ENCODE data around the gene FAM32A. TPM values are rescaled to one million over a fixed set of nuclear protein-coding genes. Genes with fewer than 3 reads are reported as not detected.

FAM32A gene
- total and polyA plus RNA-seq, 8 donors = 14.8 to 48.6 (median 24.1) TPM

DNA sequence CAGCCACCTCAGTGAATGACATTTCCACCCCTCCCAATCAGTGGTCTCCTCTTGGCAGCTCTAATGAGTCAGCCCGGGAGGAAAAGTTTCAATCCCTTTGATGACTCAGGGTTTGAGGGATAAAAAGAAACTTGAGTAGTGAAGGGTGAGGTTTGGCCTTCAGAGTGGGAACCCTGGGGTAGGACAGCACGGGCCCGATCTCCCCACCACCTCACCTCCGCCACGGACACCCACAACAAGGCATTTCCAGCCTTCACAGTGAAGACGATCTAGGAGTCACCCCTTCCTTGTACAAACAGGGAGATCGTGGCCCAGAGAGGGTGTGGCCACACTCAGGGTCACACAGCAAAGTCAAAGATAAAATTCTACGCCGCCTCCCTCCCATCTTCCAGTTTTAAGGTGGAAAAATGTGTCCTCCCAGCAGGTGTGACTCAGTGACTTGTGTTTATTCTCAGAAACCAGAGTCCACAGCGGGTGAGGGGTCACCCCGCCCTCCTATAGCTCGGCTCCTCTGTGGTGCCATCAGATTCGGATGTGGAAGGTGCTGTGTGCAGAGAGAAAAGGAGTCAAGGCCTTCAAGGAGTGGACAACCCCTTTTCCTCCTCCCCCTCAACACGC is 24.2 kb upstream of the FAM32A start:
- 61 to 68% methylated on average over 14 of the region's 14 CpGs for WGBS, 2 donors
- peak in 1 of 4 donors; percentile 24 for ATAC-seq
- intact Hi-C loops (cut with DNase I) = no loop called here
- FAIRE-seq = no peak
- TF ChIP-seq, protein P1, sequence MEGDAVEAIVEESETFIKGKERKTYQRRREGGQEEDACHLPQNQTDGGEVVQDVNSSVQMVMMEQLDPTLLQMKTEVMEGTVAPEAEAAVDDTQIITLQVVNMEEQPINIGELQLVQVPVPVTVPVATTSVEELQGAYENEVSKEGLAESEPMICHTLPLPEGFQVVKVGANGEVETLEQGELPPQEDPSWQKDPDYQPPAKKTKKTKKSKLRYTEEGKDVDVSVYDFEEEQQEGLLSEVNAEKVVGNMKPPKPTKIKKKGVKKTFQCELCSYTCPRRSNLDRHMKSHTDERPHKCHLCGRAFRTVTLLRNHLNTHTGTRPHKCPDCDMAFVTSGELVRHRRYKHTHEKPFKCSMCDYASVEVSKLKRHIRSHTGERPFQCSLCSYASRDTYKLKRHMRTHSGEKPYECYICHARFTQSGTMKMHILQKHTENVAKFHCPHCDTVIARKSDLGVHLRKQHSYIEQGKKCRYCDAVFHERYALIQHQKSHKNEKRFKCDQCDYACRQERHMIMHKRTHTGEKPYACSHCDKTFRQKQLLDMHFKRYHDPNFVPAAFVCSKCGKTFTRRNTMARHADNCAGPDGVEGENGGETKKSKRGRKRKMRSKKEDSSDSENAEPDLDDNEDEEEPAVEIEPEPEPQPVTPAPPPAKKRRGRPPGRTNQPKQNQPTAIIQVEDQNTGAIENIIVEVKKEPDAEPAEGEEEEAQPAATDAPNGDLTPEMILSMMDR (IDR thresholded peaks at IDR 0.05) = no peak
- Histone ChIP-seq H3K9me3 (no peaks in the 10 kb centered on the region), H3K27me3 (no peaks in the 10 kb centered on the region), H3K4me3 (no peak overlapping the region), H3K4me1 (no peaks in the 10 kb centered on the region), H3K27ac (no peak overlapping the region), H3K36me3 (no peaks in the 10 kb centered on the region)
- DNase-seq = no peak

DNA sequence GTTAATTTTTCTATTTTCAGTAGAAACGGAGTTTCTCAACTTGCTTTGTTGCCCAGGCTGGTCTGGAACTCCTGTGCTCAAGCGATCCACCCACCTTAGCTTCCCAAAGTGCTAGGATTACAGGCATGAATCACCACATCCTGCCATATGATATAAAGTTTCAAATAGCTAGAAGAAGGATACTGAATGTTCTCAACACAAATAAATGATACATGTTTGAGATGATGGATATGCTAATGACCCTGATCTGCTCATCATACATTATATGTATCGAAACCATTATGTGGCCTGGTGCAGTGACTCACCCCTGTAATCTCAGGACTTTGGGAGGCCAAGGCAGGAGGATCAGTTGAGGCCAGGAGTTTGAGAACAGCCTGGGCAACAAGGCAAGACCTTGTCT is 23.4 kb upstream of the FAM32A start:
- ATAC-seq = no peak
- TF ChIP-seq, protein P1 (IDR thresholded peaks at IDR 0.05) = no peak
- no peak for FAIRE-seq

DNA sequence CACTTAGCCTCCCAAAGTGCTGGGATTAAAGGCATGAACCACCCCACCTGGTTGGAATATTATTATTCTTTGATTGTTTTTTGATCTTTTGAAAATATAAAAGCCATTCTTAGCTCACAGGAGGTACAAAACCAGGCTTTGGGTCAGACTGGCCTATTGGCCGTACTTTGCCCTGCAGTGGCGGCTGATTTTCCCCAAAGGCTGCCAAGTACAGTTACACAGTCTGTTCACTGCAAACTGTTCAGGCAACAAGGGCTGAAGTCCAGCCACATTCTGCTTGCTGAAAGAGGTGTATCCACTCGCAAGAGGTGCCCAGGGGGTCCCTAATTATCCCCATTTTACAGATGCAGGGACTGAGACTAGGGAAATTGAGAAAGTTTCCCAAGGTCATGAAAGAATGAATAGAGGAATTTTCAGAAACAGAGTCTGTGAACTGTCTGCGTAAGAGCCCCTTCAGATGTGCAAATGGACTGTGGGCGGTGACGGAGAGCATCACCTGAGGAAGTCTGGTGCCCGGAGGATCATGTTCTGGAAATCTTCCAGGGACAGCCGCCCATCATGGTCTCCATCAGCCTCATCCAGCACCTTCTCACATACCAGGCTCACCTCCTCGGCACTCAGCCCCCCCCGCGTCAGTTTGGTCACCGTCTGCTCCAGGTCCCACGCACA is 20.9 kb upstream of the FAM32A start:
- ATAC-seq (no peak), FAIRE-seq (no peak), DNase-seq (no peak)
- Histone ChIP-seq H3K9me3 (no peaks in the 10 kb centered on the region), H3K4me3 (no peak overlapping the region), H3K27ac (no peak overlapping the region), H3K4me1 (no peaks in the 10 kb centered on the region), H3K27me3 (no peaks in the 10 kb centered on the region), H3K36me3 (no peaks in the 10 kb centered on the region)
- 69 to 75% methylated on average over 13 of the region's 13 CpGs for WGBS, 2 donors
- intact Hi-C loops (cut with DNase I) = no loop called here
- TF ChIP-seq, protein P1 (IDR thresholded peaks at IDR 0.05) = no peak

More for the DNA sequence above, 23.4 kb upstream of the FAM32A start:
- Histone ChIP-seq H3K4me1 (no peaks in the 10 kb centered on the region), H3K27me3 (no peaks in the 10 kb centered on the region), H3K27ac (no peak overlapping the region), H3K36me3 (no peaks in the 10 kb centered on the region), H3K9me3 (no peaks in the 10 kb centered on the region), H3K4me3 (no peak overlapping the region)
- intact Hi-C loops (cut with DNase I) = no loop called here
- 75 to 84% methylated on average over 3 of the region's 3 CpGs for WGBS, 2 donors
- no peak for DNase-seq

DNA sequence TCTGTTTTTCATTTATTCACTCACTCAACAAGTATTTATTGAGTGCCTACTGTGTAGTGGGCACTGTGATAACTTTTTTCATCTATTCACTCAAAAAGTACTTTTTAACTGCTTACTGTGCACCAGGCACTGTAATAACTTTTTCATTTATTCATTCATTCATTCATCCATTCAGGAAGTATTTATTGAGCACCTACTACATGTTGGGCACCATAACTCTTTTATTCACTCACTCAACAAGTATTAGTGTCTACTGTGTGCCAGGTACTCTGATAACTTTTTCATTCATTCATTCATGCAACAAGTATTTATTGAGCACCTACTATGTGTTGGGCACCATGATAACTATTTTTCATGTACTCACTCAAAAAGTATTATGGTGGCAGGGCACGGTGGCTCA is 18.8 kb upstream of the FAM32A start:
- TF ChIP-seq, protein P1 (IDR thresholded peaks at IDR 0.05) = no peak
- DNase-seq (no peak), FAIRE-seq (no peak), ATAC-seq (no peak)
- intact Hi-C loops (cut with DNase I) = no loop called here
- Histone ChIP-seq H3K4me1 (no peaks in the 10 kb centered on the region), H3K9me3 (no peaks in the 10 kb centered on the region), H3K27me3 (no peaks in the 10 kb centered on the region), H3K36me3 (no peaks in the 10 kb centered on the region), H3K4me3 (no peak overlapping the region), H3K27ac (no peak overlapping the region)
- 83 to 93% methylated on average over 1 of the region's 1 CpG for WGBS, 2 donors

DNA sequence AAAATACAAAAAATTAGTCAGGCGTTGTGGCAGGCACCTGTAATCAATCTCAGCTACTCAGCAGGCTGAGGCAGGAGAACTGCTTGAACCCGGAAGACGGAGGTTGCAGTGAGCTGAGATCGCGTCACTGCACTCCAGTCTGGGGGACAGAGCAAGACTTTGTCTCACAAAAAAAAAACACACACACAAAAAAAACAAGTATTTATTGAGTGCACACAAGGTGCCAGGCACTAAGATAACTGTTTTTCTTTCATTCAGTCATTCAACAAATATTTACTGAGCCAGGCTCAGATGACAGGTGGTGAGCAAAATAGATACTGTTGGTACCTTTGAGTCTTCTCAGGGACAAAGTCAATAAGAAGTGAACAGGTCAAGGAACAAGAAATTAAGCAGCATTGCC is 18.2 kb upstream of the FAM32A start:
- H3K9me3 ChIP-seq = no peaks in the 10 kb centered on the region
- no peaks in the 10 kb centered on the region for H3K36me3 ChIP-seq
- H3K4me3 ChIP-seq = no peak overlapping the region
- no peak for DNase-seq
- no peak for FAIRE-seq
- H3K4me1 ChIP-seq = no peaks in the 10 kb centered on the region
- TF ChIP-seq, protein P1 (IDR thresholded peaks at IDR 0.05) = no peak
- H3K27ac ChIP-seq = no peak overlapping the region
- H3K27me3 ChIP-seq = no peaks in the 10 kb centered on the region
- 44 to 60% methylated on average over 5 of the region's 5 CpGs for WGBS, 2 donors
- no peak for ATAC-seq
- intact Hi-C loops (cut with DNase I) = no loop called here

Measured in pancreas (tissue), 10 donors.